Hepatocyte (in vitro differentiated cells): Measurements from ENCODE around the gene UBE2L3. TPM values are rescaled to one million over a fixed set of nuclear protein-coding genes. Genes with fewer than 3 reads are reported as not detected.

Experiments used
- DNase-seq: peaks from one replicate; pipeline ENCODE4 v3.0.0-alpha.2; 2016; ENCODE audit warnings: low spot score
- H2AFZ ChIP-seq: fragments of 200-600 bp; sonication (generic); 2 replicates; pipeline ENCODE4 v1.6.0; 2016; ENCODE audit warnings: antibody characterized with exemption, mild to moderate bottlenecking
- H3K27ac ChIP-seq: fragments of 200-600 bp; sonication (generic); 2 replicates; pipeline ENCODE4 v1.5.1; 2016; ENCODE audit warnings: mild to moderate bottlenecking
- H3K27me3 ChIP-seq: fragments of 200-600 bp; sonication (generic); 2 replicates; pipeline ENCODE4 v1.6.1; 2016
- H3K36me3 ChIP-seq: fragments of 200-600 bp; sonication (generic); replicated peaks from 2 replicates; pipeline ENCODE4 v1.5.1; 2016; ENCODE audit warnings: low read depth; ENCODE audit not compliant: insufficient read depth
- H3K4me1 ChIP-seq: fragments of 200-600 bp; sonication (generic); 2 replicates; pipeline ENCODE4 v1.5.1; 2016; ENCODE audit warnings: mild to moderate bottlenecking, moderate library complexity; ENCODE audit not compliant: insufficient read depth
- H3K4me2 ChIP-seq: fragments of 200-600 bp; sonication (generic); 2 replicates; pipeline ENCODE4 v1.6.0; 2016
- H3K4me3 ChIP-seq: fragments of 200-600 bp; sonication (generic); 2 replicates; pipeline ENCODE4 v1.5.1; 2016; ENCODE audit warnings: mild to moderate bottlenecking
- H3K79me2 ChIP-seq: fragments of 200-600 bp; sonication (generic); 2 replicates; pipeline ENCODE4 v1.6.0; 2017; ENCODE audit warnings: mild to moderate bottlenecking
- H3K9me2 ChIP-seq: fragments of 200-600 bp; sonication (generic); replicated peaks from 2 replicates; pipeline ENCODE4 v1.6.0; 2017; ENCODE audit warnings: mild to moderate bottlenecking; ENCODE audit not compliant: insufficient read depth
- H3K9me3 ChIP-seq: fragments of 200-600 bp; sonication (generic); 2 replicates; pipeline ENCODE4 v1.5.1; 2016; ENCODE audit warnings: low read depth, mild to moderate bottlenecking
- H4K20me1 ChIP-seq: fragments of 200-600 bp; sonication (generic); 2 replicates; pipeline ENCODE4 v1.6.0; 2016; ENCODE audit warnings: mild to moderate bottlenecking; ENCODE audit not compliant: insufficient read depth, poor library complexity, severe bottlenecking
- EZH2 ChIP-seq: fragments of 200-600 bp; sonication (generic); IDR thresholded peaks from 2 replicates; pipeline ENCODE4 v1.6.1; 2016; ENCODE audit warnings: antibody characterized with exemption, mild to moderate bottlenecking, borderline replicate concordance
- EZH2phosphoT487 ChIP-seq: fragments of 200-600 bp; sonication (generic); IDR thresholded peaks from one replicate; pipeline ENCODE4 v1.6.1; 2018; ENCODE audit warnings: antibody characterized with exemption, mild to moderate bottlenecking, low read depth, moderate library complexity; ENCODE audit not compliant: unreplicated experiment, severe bottlenecking
- WGBS: methylation state at CpG from one replicate; pipeline ENCODE4 v1.1.6; 2016; ENCODE audit warnings: low lambda C conversion rate; ENCODE audit errors: missing lambda C conversion rate; 5-methylcytosine and 5-hydroxymethylcytosine counted together
- polyA plus RNA-seq: library from polyadenylated mRNA; unstranded; fragments of >200 nt; fragmentation: Nextera tagmentation; extraction: Ambion mirVana; gene quantifications from 2 replicates; pipeline ENCODE4 v1.2.1, GENCODE V29; 2016
- total RNA-seq: library from RNA; depleted of rRNA; stranded (reverse); fragments of >200 nt; gene quantifications from 2 replicates; pipeline ENCODE4 v1.2.3, GENCODE V29; 2014
- TF ChIP-seq, protein P1 (sequence below): fragments of 200-600 bp; sonication (generic); IDR thresholded peaks from 2 replicates; pipeline ENCODE4 v1.5.1; 2016; ENCODE audit warnings: antibody characterized with exemption, mild to moderate bottlenecking; ENCODE audit not compliant: poor library complexity

Gene UBE2L3
- total and polyA plus RNA-seq, 2 experiments from 2014 or later = 49.3 to 91.0 TPM

DNA sequence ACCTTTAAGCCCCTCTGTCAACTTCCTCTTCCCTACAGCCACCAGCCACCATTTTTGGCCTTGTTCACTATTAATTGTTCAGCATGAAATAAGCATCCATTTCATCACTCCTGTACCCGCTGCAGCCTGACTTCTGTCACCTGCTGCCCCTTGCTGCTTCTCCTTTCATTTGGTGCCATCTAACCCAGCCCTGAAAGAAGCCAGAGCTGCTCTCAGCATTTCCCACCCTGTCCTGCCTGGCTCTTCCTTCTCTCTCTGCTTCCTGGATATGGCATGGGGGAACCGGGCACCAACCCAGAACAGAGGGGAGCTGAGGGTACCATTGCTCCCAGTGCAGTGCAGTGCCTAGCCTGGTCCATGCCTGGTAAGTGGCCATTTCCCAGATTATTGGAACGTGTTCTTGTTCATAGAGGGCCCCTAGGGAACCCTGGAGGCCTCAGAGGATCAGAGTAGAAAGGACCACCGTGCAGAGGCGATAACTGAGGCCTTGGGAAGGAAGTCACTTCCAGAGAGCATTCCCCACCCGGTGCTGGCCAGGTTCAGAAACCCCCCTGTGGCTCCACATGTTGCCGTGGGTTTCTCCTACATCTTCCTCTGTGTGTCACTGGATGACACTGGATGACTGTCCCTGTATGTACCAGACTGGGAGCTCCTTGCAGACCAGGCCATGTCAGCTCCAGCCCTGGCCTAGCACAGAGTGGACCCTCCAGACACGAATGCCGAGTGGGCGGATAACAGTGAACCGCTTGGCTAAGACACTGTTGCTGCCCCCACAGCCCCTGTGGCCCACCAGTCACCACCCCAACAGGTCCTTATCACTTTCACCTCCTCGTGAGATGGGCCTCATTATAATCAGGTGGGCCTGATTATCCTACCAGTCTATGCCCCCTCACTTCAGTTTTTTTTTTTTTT lies 57.6 kb downstream of the UBE2L3 start:
- Histone ChIP-seq H3K36me3 (no peaks in the 10 kb centered on the region), H3K4me1 (peaks cover 2% of the 10 kb centered on the region), H3K9me3 (no peaks in the 10 kb centered on the region), H4K20me1 (peaks cover 64% of the 10 kb centered on the region), H3K4me3 (no peak overlapping the region), H2AFZ (no peak overlapping the region), H3K27me3 (no peaks in the 10 kb centered on the region), H3K4me2 (no peak overlapping the region), H3K9me2 (no peaks in the 10 kb centered on the region), H3K27ac (no peak overlapping the region), H3K79me2 (peaks cover 69% of the 10 kb centered on the region)
- TF ChIP-seq, protein P1, sequence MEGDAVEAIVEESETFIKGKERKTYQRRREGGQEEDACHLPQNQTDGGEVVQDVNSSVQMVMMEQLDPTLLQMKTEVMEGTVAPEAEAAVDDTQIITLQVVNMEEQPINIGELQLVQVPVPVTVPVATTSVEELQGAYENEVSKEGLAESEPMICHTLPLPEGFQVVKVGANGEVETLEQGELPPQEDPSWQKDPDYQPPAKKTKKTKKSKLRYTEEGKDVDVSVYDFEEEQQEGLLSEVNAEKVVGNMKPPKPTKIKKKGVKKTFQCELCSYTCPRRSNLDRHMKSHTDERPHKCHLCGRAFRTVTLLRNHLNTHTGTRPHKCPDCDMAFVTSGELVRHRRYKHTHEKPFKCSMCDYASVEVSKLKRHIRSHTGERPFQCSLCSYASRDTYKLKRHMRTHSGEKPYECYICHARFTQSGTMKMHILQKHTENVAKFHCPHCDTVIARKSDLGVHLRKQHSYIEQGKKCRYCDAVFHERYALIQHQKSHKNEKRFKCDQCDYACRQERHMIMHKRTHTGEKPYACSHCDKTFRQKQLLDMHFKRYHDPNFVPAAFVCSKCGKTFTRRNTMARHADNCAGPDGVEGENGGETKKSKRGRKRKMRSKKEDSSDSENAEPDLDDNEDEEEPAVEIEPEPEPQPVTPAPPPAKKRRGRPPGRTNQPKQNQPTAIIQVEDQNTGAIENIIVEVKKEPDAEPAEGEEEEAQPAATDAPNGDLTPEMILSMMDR = no peak
- TF ChIP-seq EZH2 (no peak), EZH2phosphoT487 (no peak)
- DNase-seq = no peak
- 90% methylated on average over 12 of the region's 12 CpGs for WGBS

GRCh38 chr22:21626073-21626734 lies 58.7 kb downstream of the UBE2L3 start:
- Histone ChIP-seq H3K4me3 (no peak overlapping the region), H3K27ac (no peak overlapping the region), H3K27me3 (no peaks in the 10 kb centered on the region), H4K20me1 (peaks cover 54% of the 10 kb centered on the region), H3K79me2 (peaks cover 58% of the 10 kb centered on the region), H3K4me2 (no peak overlapping the region), H3K9me3 (no peaks in the 10 kb centered on the region), H3K36me3 (no peaks in the 10 kb centered on the region), H3K9me2 (no peaks in the 10 kb centered on the region), H3K4me1 (peaks cover 2% of the 10 kb centered on the region), H2AFZ (no peak overlapping the region)
- 82% methylated on average over 4 of the region's 4 CpGs for WGBS
- TF ChIP-seq, protein P1 = no peak
- TF ChIP-seq EZH2 (no peak), EZH2phosphoT487 (no peak)
- DNase-seq = no peak

- peaks cover 51% of the 10 kb centered on the region for H4K20me1 ChIP-seq
- H3K79me2 ChIP-seq = peaks cover 55% of the 10 kb centered on the region
- H2AFZ ChIP-seq = no peak overlapping the region
- H3K9me2 ChIP-seq = no peaks in the 10 kb centered on the region
- H3K36me3 ChIP-seq = no peaks in the 10 kb centered on the region
- no peak for TF ChIP-seq EZH2phosphoT487
- TF ChIP-seq EZH2 = no peak
- TF ChIP-seq, protein P1 = no peak
- no peaks in the 10 kb centered on the region for H3K27me3 ChIP-seq
- no peak overlapping the region for H3K4me3 ChIP-seq
- no peak for DNase-seq
- no peak overlapping the region for H3K4me2 ChIP-seq
- H3K9me3 ChIP-seq = no peaks in the 10 kb centered on the region
- H3K27ac ChIP-seq = no peak overlapping the region
- peaks cover 2% of the 10 kb centered on the region for H3K4me1 ChIP-seq
- WGBS = 94% methylated on average over 11 of the region's 11 CpGs
These were observed 59.4 kb downstream of the UBE2L3 start for GRCh38 chr22:21626735-21627469.
